ENCODE measurements around the gene GAST. TPM values are rescaled to one million over a fixed set of nuclear protein-coding genes. Genes with fewer than 3 reads are reported as not detected.
"Not testable (repeated sequence)": the region's sequence is repeated elsewhere in the genome, so short reads cannot be mapped to it uniquely, and the experiment has no call there.

GAST gene
- total and polyA plus RNA-seq, 4 experiments from 2014 or later: not detected

GRCh38 chr17:41695954-41696757 lies 16.0 kb upstream of the GAST start:
- peaks cover 15% of the 10 kb centered on the region for H3K4me1 ChIP-seq (ENCODE audit: insufficient read depth, low read length)
- H3K9me3 ChIP-seq (ENCODE audit: control insufficient read depth in 1 of 2, low read length in 2 of 2): no peaks in the 10 kb centered on the region
- Mint-ChIP-seq H3K27me3 (peaks cover 0 to 2% of the 10 kb centered on the region in 2 donors), H3K4me1 (peaks cover 12 to 37% (median 23%) of the 10 kb centered on the region in 4 donors), H3K4me3 (peak overlapping the region in 2 of 8 donors; percentile 45 to 46), H3K9me3 (peaks cover 0 to 10% (median 0%) of the 10 kb centered on the region in 8 donors), H3K27ac (peak overlapping the region; percentile 34 to 85 (median 70)), H3K36me3 (peaks cover 17 to 36% of the 10 kb centered on the region in 2 donors)
- POLR2A ChIA-PET (ENCODE audit: partially characterized antibody): interaction anchor here (0.6 to 10.2 kb wide), 8 partner anchors 12 to 387 kb away, joined by 3 to 576 read pairs (median 4); partner anchors contain the start of gene KRTAP16-1
- H3K27me3 ChIP-seq (ENCODE audit: insufficient read depth, low read length): no peaks in the 10 kb centered on the region
- intact Hi-C loops (cut with micrococcal nuclease): loop anchor here (1.0 kb wide), 1 partner anchor 17 kb away; no protein-coding TSS in a partner anchor
- H3K36me3 ChIP-seq (ENCODE audit: insufficient read depth, low read length): peaks cover 29% of the 10 kb centered on the region
- CTCF ChIA-PET (ENCODE audit: partially characterized antibody): interaction anchor here (0.8 to 3.7 kb wide), 15 partner anchors 11 to 894 kb away, joined by 3 to 71 read pairs (median 7); partner anchors contain the start of genes KRTAP16-1 and P3H4
- peak; percentile 76 to 83 (median 76) for DNase-seq
- H3K27ac ChIP-seq (ENCODE audit: low read depth, low read length): no peak overlapping the region
- no peak overlapping the region for H3K4me3 ChIP-seq (ENCODE audit: low read length in 2 of 2)

GRCh38 chr17:41697122-41697962 lies 14.8 kb upstream of the GAST start:
- CTCF ChIA-PET (ENCODE audit: partially characterized antibody): no interaction called here
- no peak for DNase-seq
- no peak overlapping the region for H3K4me3 Mint-ChIP-seq

DNA sequence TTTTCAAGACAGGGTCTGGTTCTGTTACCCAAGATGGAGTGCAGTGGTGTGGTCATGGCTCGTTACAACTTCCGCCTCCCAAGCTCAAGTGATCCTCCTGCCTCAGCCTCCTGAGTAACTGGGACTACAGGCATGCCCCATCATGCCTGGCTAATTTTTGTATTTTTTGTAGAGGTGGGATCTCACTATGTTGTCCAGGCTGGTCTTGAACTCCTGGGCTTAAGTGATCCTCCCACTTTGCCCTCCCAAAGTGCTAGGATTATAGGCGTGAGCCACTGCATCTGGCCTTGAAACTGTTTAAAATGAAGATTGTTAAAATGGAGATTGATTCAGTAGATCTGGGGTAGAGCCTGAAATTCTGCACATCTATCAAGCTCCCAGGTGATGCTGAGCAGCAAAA lies 11.3 kb upstream of the GAST start:
- H3K9me3 Mint-ChIP-seq; H3K27ac Mint-ChIP-seq; H3K4me1 Mint-ChIP-seq; H3K27me3 Mint-ChIP-seq; H3K36me3 Mint-ChIP-seq; H3K4me3 Mint-ChIP-seq; H3K4me1 ChIP-seq (ENCODE audit: insufficient read depth, low read length); H3K27me3 ChIP-seq (ENCODE audit: insufficient read depth, low read length); H3K4me3 ChIP-seq (ENCODE audit: low read length in 2 of 2); H3K36me3 ChIP-seq (ENCODE audit: insufficient read depth, low read length); intact Hi-C loops (cut with micrococcal nuclease); DNase-seq; H3K27ac ChIP-seq (ENCODE audit: low read depth, low read length); H3K9me3 ChIP-seq (ENCODE audit: control insufficient read depth in 1 of 2, low read length in 2 of 2): not testable (repeated sequence)
- ChIA-PET POLR2A (ENCODE audit: partially characterized antibody) (interaction anchor here (3.7 kb wide), 1 partner anchor 10 kb away, joined by 25 read pairs; the partner anchor contains the start of gene EIF1), CTCF (ENCODE audit: partially characterized antibody) (interaction anchor here (0.6 to 1.5 kb wide), 3 partner anchors 9 to 48 kb away, joined by 3 read pairs; no protein-coding TSS in a partner anchor)

More at GRCh38 chr17:41697122-41697962, 14.8 kb upstream of the GAST start:
- Mint-ChIP-seq H3K36me3 (peaks cover 7 to 24% of the 10 kb centered on the region in 2 donors), H3K27me3 (peaks cover 0 to 2% of the 10 kb centered on the region in 2 donors), H3K9me3 (peaks cover 0 to 7% (median 0%) of the 10 kb centered on the region in 8 donors), H3K4me1 (peaks cover 6 to 25% (median 15%) of the 10 kb centered on the region in 4 donors), H3K27ac (no peak overlapping the region)
- peaks cover 18% of the 10 kb centered on the region for H3K36me3 ChIP-seq (ENCODE audit: insufficient read depth, low read length)
- H3K27ac ChIP-seq (ENCODE audit: low read depth, low read length): no peak overlapping the region
- POLR2A ChIA-PET (ENCODE audit: partially characterized antibody): interaction anchor here (0.6 kb wide), 1 partner anchor 30 kb away, joined by 3 read pairs; no protein-coding TSS in a partner anchor
- intact Hi-C loops (cut with micrococcal nuclease): no loop called here
- no peak overlapping the region for H3K4me3 ChIP-seq (ENCODE audit: low read length in 2 of 2)
- no peaks in the 10 kb centered on the region for H3K9me3 ChIP-seq (ENCODE audit: control insufficient read depth in 1 of 2, low read length in 2 of 2)
- no peaks in the 10 kb centered on the region for H3K27me3 ChIP-seq (ENCODE audit: insufficient read depth, low read length)
- H3K4me1 ChIP-seq (ENCODE audit: insufficient read depth, low read length): peaks cover 8% of the 10 kb centered on the region

GRCh38 chr17:41702712-41703111 lies 9.4 kb upstream of the GAST start:
- H3K9me3 Mint-ChIP-seq: no peaks in the 10 kb centered on the region
- H3K27ac ChIP-seq (ENCODE audit: low read depth, low read length): no peak overlapping the region
- no peak for DNase-seq
- H3K4me1 Mint-ChIP-seq: peaks cover 0 to 3% (median 0%) of the 10 kb centered on the region in 4 donors
- no peaks in the 10 kb centered on the region for H3K36me3 ChIP-seq (ENCODE audit: insufficient read depth, low read length)
- ChIA-PET CTCF (ENCODE audit: partially characterized antibody) (interaction anchor here (0.6 to 1.3 kb wide), 2 partner anchors 18 to 1492 kb away, joined by 3 to 4 read pairs; no protein-coding TSS in a partner anchor), POLR2A (ENCODE audit: partially characterized antibody) (interaction anchor here (3.7 kb wide), 1 partner anchor 12 kb away, joined by 25 read pairs; the partner anchor contains the start of gene EIF1)
- H3K36me3 Mint-ChIP-seq: no peaks in the 10 kb centered on the region
- H3K27ac Mint-ChIP-seq: no peak overlapping the region
- H3K27me3 ChIP-seq (ENCODE audit: insufficient read depth, low read length): no peaks in the 10 kb centered on the region
- H3K27me3 Mint-ChIP-seq: peaks cover 2 to 5% of the 10 kb centered on the region in 2 donors
- no peak overlapping the region for H3K4me3 ChIP-seq (ENCODE audit: low read length in 2 of 2)
- intact Hi-C loops (cut with micrococcal nuclease): no loop called here
- H3K4me1 ChIP-seq (ENCODE audit: insufficient read depth, low read length): peaks cover 6% of the 10 kb centered on the region
- no peak overlapping the region for H3K4me3 Mint-ChIP-seq
- no peaks in the 10 kb centered on the region for H3K9me3 ChIP-seq (ENCODE audit: control insufficient read depth in 1 of 2, low read length in 2 of 2)

- H3K4me3 Mint-ChIP-seq: no peak overlapping the region
- DNase-seq: no peak
- H3K27me3 Mint-ChIP-seq: peaks cover 3 to 5% of the 10 kb centered on the region in 2 donors
- Histone ChIP-seq H3K36me3 (ENCODE audit: insufficient read depth, low read length) (no peaks in the 10 kb centered on the region), H3K27me3 (ENCODE audit: insufficient read depth, low read length) (no peaks in the 10 kb centered on the region), H3K27ac (ENCODE audit: low read depth, low read length) (no peak overlapping the region), H3K9me3 (ENCODE audit: control insufficient read depth in 1 of 2, low read length in 2 of 2) (no peaks in the 10 kb centered on the region), H3K4me1 (ENCODE audit: insufficient read depth, low read length) (peaks cover 6% of the 10 kb centered on the region), H3K4me3 (ENCODE audit: low read length in 2 of 2) (no peak overlapping the region)
- ChIA-PET CTCF (ENCODE audit: partially characterized antibody) (no interaction called here), POLR2A (ENCODE audit: partially characterized antibody) (interaction anchor here (0.6 to 3.4 kb wide), 2 partner anchors 15 to 313 kb away, joined by 3 to 27 read pairs; partner anchors contain the start of gene EIF1)
- intact Hi-C loops (cut with micrococcal nuclease): no loop called here
- peaks cover 0 to 3% (median 0%) of the 10 kb centered on the region in 4 donors for H3K4me1 Mint-ChIP-seq
- H3K36me3 Mint-ChIP-seq: no peaks in the 10 kb centered on the region
- peak overlapping the region in 1 of 7 donors; percentile 20 for H3K27ac Mint-ChIP-seq
- no peaks in the 10 kb centered on the region for H3K9me3 Mint-ChIP-seq
These were observed 6.7 kb upstream of the GAST start for GRCh38 chr17:41705271-41705991.

GRCh38 chr17:41707803-41708669 lies 4.1 kb upstream of the GAST start:
- intact Hi-C loops (cut with micrococcal nuclease): no loop called here
- H3K27ac ChIP-seq (ENCODE audit: low read depth, low read length): no peak overlapping the region
- no peak overlapping the region for H3K27ac Mint-ChIP-seq
- H3K9me3 Mint-ChIP-seq: no peaks in the 10 kb centered on the region
- CTCF ChIA-PET (ENCODE audit: partially characterized antibody): interaction anchor here (0.7 to 3.1 kb wide), 2 partner anchors 12 to 386 kb away, joined by 3 to 17 read pairs; no protein-coding TSS in a partner anchor
- H3K9me3 ChIP-seq (ENCODE audit: control insufficient read depth in 1 of 2, low read length in 2 of 2): no peaks in the 10 kb centered on the region
- no peaks in the 10 kb centered on the region for H3K36me3 ChIP-seq (ENCODE audit: insufficient read depth, low read length)
- H3K36me3 Mint-ChIP-seq: no peaks in the 10 kb centered on the region
- H3K27me3 Mint-ChIP-seq: peaks cover 9 to 14% of the 10 kb centered on the region in 2 donors
- H3K27me3 ChIP-seq (ENCODE audit: insufficient read depth, low read length): no peaks in the 10 kb centered on the region
- H3K4me3 ChIP-seq (ENCODE audit: low read length in 2 of 2): no peak overlapping the region
- no peak overlapping the region for H3K4me3 Mint-ChIP-seq
- H3K4me1 Mint-ChIP-seq: no peaks in the 10 kb centered on the region
- no peaks in the 10 kb centered on the region for H3K4me1 ChIP-seq (ENCODE audit: insufficient read depth, low read length)
- DNase-seq: no peak
- POLR2A ChIA-PET (ENCODE audit: partially characterized antibody): interaction anchor here (0.6 to 3.4 kb wide), 4 partner anchors 12 to 1105 kb away, joined by 3 to 27 read pairs (median 4); partner anchors contain the start of gene EIF1

All from CD4-positive, alpha-beta memory T cell (primary cell).